Left lobe of liver (tissue), 2 donors: ENCODE results near the gene TULP4. TPM values are rescaled to one million over a fixed set of nuclear protein-coding genes. Genes with fewer than 3 reads are reported as not detected.
"Not testable (repeated sequence)": the region's sequence is repeated elsewhere in the genome, so short reads cannot be mapped to it uniquely, and the experiment has no call there.

Experiments
- ATAC-seq: fragments of 200-7000 bp; cut with Tn5 transposase; one replicate; pipeline ENCODE4 v1.9.1; 2020; ENCODE audit warnings: mild to moderate bottlenecking, moderate library complexity
- DNase-seq: peaks from one replicate; pipeline ENCODE4 v3.0.0-alpha.2; 2020; ENCODE audit warnings: low spot score
- total RNA-seq: library from RNA; stranded (reverse); gene quantifications from one replicate; pipeline ENCODE4 v1.2.1, GENCODE V29; 2021
- donor health status: DM: no; HTN: no; CAD: no; lungs with moderate emphysema.
- donor health status: DM: no; HTN: yes; CAD: no.

TULP4 gene
- total RNA-seq, 1 donor from 2014 or later: 27.1 TPM

- DNase-seq (no peak), ATAC-seq (no peak)
These were observed 145.5 kb downstream of the TULP4 start for GRCh38 chr6:158457616-158458278.

DNA sequence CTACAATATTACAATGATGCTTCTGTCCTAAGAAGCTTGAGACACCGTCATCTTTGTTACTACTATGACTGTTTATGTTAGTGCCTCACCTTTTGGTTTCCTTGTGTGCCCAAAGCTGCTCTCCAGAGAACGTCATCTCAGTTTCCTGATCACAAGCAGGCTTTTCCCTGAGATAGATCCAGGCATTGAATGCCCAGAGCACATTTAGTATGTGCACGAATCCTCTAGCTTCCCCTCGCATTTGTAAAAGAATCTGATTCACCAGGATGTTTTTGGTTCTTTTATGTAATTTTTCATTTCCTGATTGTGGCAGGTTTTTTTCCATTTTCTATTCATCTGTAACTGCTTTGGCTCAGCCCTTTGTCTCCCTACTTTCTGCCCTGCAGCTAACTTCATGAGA lies 147.5 kb downstream of the TULP4 start:
- ATAC-seq (no peak), DNase-seq (no peak)

GRCh38 chr6:158460602-158461169 lies 148.4 kb downstream of the TULP4 start:
- ATAC-seq (no peak), DNase-seq (no peak)

DNA sequence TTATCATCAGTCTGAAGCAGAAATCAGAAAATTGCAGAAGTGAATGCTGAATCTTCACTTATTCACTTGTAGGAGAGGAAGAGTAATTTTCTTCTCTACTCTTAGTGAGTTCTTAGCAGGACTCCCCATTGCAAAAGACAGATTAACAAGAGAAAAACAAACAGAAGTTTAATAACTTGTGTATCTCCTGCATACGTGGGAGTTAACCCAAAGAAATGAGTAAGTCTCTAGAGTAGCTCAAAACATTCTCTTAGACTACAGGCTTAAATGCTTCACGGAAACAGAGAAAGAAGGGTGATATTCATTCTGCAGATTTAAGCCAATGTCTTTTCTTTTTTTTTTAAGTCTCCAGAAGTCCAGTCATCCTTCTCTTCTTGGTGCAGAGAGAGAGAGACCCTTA lies 149.7 kb downstream of the TULP4 start:
- no peak for ATAC-seq
- DNase-seq: no peak

- ATAC-seq: no peak
These were observed 152.2 kb downstream of the TULP4 start for GRCh38 chr6:158464483-158464882.

DNA sequence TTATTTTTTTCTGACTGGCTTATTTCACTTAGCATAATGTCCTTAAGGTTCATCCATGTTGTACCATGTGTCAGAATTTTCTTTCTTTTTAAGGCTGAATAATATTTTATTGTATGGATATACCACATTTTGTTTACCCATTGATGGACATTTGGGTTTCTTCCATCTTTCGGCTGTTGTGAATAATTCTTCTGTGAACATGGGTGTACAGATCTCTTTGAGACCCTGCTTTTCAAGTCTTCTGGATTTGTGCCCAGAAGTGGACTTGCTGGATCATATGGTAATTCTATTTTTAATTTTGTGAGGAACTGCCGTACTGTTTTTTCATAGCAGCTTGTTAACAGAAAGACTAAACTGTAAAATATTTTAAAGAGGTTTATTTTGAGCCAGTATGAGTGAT lies 153.0 kb downstream of the TULP4 start:
- ATAC-seq (no peak), DNase-seq (no peak)

More at GRCh38 chr6:158464483-158464882, 152.2 kb downstream of the TULP4 start:
- no peak for DNase-seq

- DNase-seq (no peak), ATAC-seq (no peak)
These were observed 153.5 kb downstream of the TULP4 start for GRCh38 chr6:158465747-158466146.

DNA sequence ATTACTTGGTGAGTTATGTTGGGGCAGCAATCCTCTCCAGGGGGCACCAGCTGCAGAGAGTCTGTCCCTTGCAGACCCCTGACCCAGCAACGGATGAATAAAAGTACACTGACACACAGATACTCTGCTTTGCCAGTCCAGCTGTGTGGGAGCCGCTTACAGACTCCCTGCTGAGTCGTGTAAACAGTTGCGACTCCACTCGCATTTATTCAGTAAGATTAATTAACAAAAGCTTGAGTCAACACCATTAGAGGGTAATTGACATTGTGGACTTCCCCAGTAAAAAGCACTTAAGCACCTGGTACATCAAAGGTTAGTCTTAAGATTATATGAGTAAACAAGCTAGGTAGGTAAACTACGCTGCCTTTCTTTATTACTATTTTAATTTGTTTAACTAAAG lies 155.7 kb downstream of the TULP4 start:
- DNase-seq (no peak), ATAC-seq (no peak)

- no peak for ATAC-seq
These were observed 156.4 kb downstream of the TULP4 start for GRCh38 chr6:158468666-158469065.

DNA sequence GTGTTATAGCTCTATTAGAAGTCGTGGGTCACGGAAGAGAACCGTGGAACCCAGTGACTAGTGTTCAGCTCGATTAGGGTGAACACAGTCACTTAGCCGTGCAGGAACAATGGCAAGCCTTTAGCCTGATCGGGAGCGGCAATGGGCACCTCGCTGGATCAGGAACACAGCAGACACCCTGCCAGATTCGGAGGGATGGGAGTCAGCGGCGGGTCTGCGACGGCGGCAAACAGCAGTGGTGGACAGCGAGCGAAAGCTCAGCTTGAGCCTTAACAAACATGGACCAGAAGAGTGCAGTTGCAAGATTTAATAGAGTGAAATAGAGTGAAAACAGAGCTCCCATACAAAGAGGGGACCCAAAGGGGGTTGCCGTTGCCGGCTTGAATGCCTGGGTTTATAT lies 157.8 kb downstream of the TULP4 start:
- not testable (repeated sequence) for DNase-seq

More at GRCh38 chr6:158468666-158469065, 156.4 kb downstream of the TULP4 start:
- DNase-seq: no peak

GRCh38 chr6:158471339-158471738 lies 159.1 kb downstream of the TULP4 start:
- DNase-seq (no peak), ATAC-seq (no peak)

More for the DNA sequence above, 157.8 kb downstream of the TULP4 start:
- ATAC-seq: not testable (repeated sequence)

- DNase-seq (no peak), ATAC-seq (no peak)
These were observed 160.2 kb downstream of the TULP4 start for GRCh38 chr6:158472447-158472846.

- ATAC-seq: no peak
- DNase-seq: no peak
These were observed 162.7 kb downstream of the TULP4 start for GRCh38 chr6:158474961-158475343.

DNA sequence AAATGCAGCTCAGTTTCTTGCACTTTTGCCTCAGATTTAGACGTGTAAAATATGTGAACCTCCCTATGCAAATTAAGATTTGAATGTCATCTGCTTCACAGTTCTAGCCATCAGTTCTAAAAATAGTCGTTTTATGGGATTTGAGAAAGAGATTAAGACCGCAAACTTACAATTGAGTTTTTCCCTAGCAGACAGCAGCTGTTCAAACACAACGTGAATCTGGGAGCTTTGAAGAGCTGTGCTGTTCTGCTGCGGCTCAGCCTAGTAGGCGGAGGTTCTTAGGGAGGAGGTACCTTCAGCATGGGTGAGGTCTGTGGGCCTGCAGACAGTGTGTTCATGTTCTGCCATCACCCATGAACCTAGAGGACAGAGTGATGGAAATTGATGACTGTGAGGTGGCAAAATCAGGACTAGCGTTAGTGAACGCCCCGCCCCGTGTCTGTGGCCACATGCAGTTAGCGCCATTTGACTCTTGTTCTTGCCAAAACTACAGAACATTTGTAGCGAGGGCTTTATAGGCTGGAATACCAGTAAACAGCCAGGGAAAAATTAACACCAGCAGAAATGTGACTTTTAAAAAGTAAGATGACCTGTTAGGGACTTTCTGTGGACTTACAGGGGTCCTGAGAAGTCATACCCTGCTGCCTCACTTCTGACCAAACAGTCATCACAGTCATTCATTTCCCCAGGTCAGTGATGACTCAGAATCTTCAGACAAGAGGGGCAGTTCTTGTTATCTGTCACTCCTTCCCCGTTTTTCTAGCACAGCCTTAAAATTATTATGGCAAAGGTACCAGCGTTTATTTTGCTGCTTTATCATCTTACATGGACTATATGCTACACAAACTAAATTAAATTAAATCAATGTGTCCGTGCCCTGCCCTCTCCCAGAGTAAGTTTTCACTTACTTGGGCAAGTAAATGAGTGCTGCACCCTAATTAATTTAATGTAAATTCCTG lies 163.4 kb downstream of the TULP4 start:
- ATAC-seq: no peak
- no peak for DNase-seq

DNA sequence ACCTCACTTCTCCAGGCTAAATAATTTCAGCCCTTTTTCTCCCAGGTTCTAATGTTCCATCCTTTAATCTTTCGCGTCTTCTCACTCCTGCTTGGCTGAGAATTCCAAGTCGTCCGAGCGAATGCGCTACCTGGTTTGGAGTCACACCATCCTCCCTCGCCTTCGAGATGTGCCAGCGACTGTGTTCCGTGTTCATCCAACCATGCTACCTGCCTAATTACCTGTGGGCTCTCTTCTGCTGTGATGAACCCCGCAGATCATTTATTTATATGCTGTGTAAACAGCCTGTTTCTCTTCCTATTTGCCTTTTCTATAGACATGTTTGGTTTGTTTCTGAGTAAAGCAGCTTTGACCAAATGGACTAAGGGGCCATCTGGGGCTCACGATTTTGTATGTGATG lies 164.1 kb downstream of the TULP4 start:
- ATAC-seq (no peak), DNase-seq (no peak)

GRCh38 chr6:158477722-158478121 lies 165.5 kb downstream of the TULP4 start:
- not testable (repeated sequence) for ATAC-seq, DNase-seq

GRCh38 chr6:158480989-158481388 lies 168.7 kb downstream of the TULP4 start:
- ATAC-seq (no peak), DNase-seq (no peak)

GRCh38 chr6:158481690-158482473 lies 169.6 kb downstream of the TULP4 start:
- DNase-seq (no peak), ATAC-seq (no peak)

DNA sequence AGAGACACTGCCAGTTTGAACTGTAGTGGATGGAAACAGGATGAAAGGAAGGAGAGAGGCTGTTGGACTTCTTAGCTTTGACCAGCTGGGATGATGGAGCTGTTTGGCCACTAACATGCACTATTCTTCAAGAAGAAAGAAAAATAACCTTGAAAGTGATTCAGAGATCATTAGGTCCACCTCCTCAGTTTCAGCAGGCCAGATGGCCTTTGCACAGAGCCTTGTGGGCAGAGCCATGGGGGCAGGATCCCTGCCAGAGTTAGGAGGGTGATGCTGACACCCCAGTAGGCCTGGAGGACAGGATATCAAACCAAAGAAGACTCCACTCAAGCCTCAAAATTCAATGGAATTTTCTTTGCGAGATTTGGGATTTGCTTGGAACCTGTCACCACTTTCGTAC lies 173.2 kb downstream of the TULP4 start:
- DNase-seq: no peak
- no peak for ATAC-seq

DNA sequence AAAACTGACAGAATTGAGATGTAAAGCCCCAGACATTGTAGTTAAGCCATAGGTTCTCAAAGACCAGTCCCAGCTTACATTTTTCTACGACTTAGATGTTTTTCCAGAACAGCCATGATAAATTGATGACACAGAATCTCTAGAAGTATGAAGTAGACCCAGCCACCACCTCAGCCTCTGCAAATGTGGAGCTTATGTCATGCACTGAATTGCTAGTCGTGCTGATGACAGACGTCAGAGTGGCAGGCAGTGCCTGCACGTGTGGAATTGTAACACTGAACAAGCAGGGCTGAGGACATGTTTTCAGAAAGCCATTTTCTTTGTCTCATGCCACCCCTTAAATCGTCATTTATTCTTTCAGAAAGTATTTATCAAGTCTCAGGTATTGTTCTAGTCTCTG lies 175.2 kb downstream of the TULP4 start:
- ATAC-seq (no peak), DNase-seq (no peak)

- ATAC-seq (no peak), DNase-seq (no peak)
These were observed 175.8 kb downstream of the TULP4 start for GRCh38 chr6:158488065-158488464.
